T1000 (cell line): ENCODE results near the gene ABTB2.

ENCODE experiments used
- DNase-seq: peaks from one replicate; lab custom pipeline; 2025; ENCODE audit warnings: mixed read lengths; lab: John Stamatoyannopoulos, UW

The ABTB2 gene

DNA sequence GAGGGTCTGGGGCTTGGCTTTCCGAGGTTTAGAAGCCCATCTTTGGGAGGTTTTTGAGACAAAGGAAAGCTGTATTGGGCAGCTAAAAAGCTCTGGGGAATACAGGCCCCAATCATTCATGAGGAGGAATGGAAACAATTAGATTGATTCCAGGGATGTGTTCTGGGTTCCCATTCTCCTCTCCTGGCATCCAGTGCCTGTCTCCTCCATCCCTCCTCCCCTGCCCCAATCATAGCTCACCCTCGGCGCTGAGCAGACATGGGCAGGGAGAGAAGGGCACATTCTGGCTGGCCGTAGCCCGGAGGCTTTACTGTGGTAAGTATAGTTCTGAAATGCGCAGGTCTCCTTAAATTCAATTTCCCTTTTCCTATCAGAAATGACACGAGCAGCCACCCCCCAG lies 42.4 kb downstream of the ABTB2 start:
- DNase-seq: no peak

DNA sequence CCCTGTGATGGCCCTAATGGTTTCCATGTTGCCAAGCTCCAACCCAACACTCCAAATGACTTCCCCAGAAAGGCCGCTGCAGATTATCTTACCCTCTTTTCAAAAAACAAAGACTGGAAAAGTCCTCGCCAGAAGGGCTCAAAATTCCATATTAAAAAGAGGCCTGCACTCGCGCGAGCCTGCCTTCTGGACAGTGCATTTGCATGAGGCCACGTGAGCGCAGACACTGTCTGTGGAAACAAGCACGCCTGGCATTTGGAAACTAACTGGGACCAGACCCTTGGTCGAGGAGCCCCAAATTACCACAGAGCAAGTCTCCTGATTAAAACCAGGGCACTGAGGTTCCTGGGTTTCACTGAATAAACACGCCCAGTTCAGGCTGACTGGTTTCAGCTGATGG lies 42.9 kb downstream of the ABTB2 start:
- no peak for DNase-seq

DNA sequence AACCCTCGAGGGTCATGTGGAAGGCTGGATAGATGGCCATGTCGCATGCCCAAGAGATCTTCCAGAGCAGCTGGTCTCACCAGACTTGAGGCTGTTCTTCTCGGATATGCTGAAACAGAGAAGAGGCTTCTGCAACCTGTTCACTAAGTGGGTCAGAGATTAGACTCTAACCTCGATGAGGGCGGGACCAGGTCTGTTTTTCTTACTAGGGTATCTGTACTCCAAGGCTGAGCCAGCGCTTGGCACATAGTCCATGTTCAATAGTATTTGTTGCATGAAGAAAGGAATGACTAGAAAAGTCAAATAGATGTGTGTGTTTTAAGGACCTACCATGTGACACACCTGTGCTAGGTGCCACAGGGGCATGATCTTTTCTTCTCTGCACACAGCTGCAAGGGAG lies 43.6 kb downstream of the ABTB2 start:
- no peak for DNase-seq

DNA sequence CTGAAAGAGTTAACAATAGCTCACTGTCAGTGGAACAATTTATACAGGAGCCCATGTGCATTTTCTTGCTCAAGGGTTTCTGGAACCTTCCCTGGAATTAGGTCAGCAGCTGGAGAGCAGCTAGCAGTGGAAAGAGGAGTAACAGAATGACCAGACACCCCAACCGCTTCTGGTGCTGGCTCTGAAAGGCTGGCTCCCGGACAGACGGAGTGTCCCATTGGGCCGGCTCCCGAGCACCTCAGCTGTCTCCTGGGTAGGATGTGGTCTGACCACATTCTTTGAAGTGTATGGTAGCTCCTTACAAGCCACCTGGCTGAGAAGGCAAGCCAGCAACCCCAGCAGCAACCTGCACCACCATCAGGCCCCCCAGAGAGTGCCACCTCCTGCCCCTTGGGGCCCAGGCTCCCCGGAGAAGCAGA lies 44.7 kb downstream of the ABTB2 start:
- no peak for DNase-seq

- no peak for DNase-seq
Measured at GRCh38 chr11:34311126-34311525, 46.7 kb downstream of the ABTB2 start.

DNA sequence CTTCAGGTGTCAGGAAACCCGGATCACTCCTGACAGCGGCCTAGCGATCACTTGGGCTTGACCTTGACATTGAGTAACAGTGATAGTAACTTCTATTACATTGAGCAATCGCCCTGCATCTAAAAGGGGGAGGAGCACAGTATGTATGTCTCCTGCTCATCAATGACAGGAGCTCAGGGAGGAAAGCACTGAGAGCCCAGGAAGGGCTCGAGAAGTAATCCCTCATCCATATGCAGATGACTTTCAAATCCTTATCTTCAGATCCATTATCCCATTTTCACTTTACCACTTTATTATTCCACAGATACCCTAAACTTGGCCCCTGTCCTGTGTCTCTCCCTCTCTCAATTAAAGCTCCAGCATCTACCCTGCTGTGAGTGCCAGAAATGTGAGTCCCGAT lies 47.8 kb downstream of the ABTB2 start:
- DNase-seq: no peak

GRCh38 chr11:34308913-34309585 lies 48.8 kb downstream of the ABTB2 start:
- DNase-seq: no peak

GRCh38 chr11:34308049-34308912 lies 49.5 kb downstream of the ABTB2 start:
- DNase-seq: no peak

GRCh38 chr11:34305780-34306179 lies 52.0 kb downstream of the ABTB2 start:
- DNase-seq: no peak

GRCh38 chr11:34305193-34305592 lies 52.6 kb downstream of the ABTB2 start:
- DNase-seq: no peak

DNA sequence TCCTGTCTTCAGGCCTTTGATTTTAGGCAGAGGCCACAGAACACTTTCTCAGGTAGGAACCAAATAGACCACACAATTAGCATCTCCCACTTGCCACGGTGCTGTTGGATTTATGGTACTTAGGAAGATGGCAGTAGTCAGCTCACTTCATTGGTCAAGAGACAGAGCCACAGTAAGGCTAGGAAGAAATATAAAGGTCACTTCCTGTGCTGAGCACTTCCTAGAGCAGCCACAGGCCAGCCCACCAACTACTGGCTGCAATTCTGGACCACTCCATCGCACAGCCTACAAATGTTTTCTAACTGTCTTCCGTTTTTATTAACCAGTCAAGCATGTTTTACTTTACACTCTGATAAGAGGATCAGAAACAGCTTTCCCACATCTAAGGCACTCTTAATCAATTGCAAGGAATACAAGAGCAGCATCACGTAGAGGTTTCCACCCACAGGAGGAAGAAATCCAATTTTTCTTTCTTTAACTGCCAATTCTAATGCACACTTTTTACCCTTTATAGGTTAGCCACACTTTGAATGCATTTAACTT lies 54.7 kb downstream of the ABTB2 start:
- DNase-seq: no peak

- peak; percentile 65 for DNase-seq
Measured at GRCh38 chr11:34302046-34302921, 55.5 kb downstream of the ABTB2 start.

GRCh38 chr11:34300926-34301295 lies 56.9 kb downstream of the ABTB2 start:
- DNase-seq: no peak

GRCh38 chr11:34300026-34300925 lies 57.5 kb downstream of the ABTB2 start:
- DNase-seq: no peak

DNA sequence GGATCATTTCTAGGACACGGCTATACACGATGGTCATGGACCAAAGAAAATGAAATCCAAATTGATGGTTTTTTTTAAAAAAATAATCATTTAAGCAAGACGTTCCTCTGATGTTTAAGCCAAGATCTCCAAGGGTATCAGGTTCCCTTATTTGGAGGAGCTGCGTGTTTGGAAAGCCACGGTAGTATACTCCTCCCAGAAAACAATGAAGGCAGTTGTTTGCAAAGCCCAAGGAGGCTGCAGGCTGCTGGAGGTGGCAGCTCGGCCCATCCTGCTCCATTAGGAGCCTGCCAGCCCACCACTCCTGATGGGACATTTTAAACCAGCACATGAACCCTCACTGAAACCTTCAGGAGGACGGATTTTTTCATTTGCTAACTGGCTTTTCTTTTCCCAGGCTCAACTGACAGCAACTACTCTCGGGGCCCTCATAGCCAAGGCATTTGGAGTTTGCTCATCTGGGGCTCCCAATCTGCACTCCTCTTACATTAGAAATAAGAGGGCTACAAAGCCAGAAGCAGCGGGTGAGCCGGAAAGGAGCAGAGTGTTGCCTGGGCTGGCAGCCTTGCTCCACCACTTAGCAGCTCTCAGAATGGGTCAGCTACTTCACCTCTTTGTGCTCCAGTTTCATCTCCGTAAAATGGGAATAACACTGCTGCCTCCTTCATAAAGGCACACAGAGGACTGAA lies 58.4 kb downstream of the ABTB2 start:
- no peak for DNase-seq

DNA sequence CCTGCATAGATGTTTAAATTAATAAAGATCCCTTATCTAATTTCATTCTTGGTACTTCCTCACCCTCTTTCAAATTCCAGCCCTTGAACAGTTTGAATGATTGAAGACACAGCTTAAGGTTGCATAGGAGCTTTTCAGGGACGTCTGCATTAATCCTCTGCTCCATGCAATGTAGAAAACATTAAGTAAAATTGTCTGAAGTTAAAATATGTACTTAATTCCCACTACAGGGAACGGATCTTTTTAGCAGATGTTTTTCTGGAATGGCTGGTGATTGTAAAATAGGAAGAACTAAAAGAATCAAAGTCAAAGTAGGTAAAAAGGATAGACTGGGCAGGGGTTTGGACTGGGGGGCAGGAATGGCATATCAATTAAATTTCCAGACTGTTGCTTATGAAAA lies 58.9 kb downstream of the ABTB2 start:
- DNase-seq: no peak

DNA sequence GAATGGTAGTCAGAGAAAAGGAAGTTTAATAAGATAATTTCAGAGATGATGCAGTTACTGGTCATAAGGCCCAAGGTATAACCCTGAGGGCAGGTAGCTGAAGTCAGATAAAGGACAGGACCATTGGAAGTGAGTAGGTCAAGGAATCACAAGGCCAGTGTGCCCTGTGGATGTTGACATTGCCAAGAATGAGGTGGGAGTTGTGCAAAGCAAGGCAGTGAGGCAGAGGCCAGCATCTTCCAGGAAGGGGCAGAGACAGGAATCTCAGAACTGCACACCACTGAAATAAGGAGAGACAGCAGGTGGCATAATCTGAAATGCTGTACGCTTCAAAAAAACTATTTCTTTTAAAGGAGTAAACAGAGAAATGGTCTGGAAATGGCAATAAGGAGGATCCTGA lies 61.4 kb downstream of the ABTB2 start:
- DNase-seq: no peak

DNA sequence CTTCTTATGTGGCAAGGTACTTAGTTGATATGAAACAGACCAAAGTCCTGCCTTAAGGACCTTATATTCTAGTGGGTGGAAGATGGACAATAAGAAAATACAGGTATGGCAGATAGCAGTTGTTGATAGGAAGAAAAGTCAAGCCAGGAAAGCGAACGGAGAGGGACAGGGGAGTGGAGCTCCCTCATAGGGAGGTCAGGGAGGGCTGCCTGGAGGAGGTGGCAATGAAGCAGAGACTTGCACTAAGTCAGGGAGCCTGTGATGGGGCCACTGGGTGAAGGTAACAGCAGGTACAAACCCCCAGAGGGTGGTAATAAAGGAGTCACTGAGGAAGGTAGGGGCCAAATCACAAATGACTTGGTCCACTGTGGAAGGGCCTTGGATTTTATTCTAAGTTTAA lies 65.3 kb downstream of the ABTB2 start:
- no peak for DNase-seq

DNA sequence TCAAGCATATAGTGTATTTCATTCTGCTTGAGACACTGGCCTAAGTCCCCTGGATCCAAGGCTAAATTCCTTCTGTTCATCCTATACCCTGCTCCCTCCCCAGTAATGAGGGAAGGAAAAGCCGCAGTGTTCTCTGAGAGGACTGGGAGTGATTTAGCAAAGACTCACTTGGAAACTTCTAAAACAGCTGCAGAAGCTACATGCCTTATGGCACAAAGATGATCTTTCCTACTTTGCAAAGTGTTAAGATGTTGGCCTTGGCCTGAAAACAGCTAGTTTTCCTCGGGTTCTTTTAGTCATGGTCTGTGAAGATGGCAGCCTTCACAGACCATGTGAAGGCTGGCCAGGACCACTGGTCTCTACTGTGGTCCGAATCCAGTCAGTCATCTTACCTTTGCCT lies 65.7 kb downstream of the ABTB2 start:
- DNase-seq: no peak

DNA sequence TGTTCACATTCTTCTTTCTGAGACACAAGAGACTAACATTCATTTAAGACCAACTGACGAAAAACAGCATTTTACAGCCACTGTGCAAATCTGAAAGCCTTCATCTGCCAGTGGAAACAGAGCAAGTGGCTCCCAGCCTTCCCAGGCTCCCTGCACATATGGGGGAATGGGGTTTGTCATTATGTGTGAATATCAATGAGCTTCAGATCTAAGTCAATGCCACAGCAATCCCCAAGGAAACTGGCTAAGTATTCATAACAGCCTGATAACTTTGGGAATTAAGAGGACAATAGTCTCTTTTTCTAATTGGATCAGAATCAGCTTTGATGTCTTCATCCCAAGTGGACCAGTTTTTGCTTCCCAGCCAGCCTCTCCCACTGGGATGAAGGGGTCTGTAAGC lies 66.9 kb downstream of the ABTB2 start:
- no peak for DNase-seq

GRCh38 chr11:34288492-34288891 lies 69.3 kb downstream of the ABTB2 start:
- DNase-seq: no peak
